Heart left ventricle (tissue), 16 donors: Measurements from ENCODE around the gene FOXP1. TPM values are rescaled to one million over a fixed set of nuclear protein-coding genes. Genes with fewer than 3 reads are reported as not detected.

Source experiments
- ATAC-seq, 4 donors: fragments of 200-7000 bp; cut with Tn5 transposase; one replicate each; pipeline ENCODE4 v1.9.1; 2020 to 2022; ENCODE audit warnings: moderate library complexity in 4 of 4, mild to moderate bottlenecking in 3 of 4, moderate number of reproducible peaks in 1 of 4
- DNase-seq, 5 donors: peaks; one replicate each; pipeline ENCODE4 v3.0.0-alpha.2; 2020
- H3K27ac ChIP-seq, 12 donors: fragments of 200-600 bp; sonication (generic) in 4 of 12; one replicate each; pipeline versions ENCODE4 v1.5.0 to v1.8.0; 2016 to 2022; ENCODE audit warnings: mild to moderate bottlenecking in 2 of 12
- H3K27me3 ChIP-seq, 9 donors: fragments of 200-600 bp; sonication (generic) in 2 of 9; one replicate each; pipeline versions ENCODE4 v1.5.1 to v1.8.0; 2016 to 2022; ENCODE audit warnings: mild to moderate bottlenecking in 3 of 9
- H3K36me3 ChIP-seq, 9 donors: fragments of 200-600 bp; sonication (generic) in 2 of 9; one replicate each; pipeline versions ENCODE4 v1.5.0 to v1.8.0; 2018 to 2022; ENCODE audit warnings: mild to moderate bottlenecking in 2 of 9
- H3K4me1 ChIP-seq, 12 donors: fragments of 200-600 bp; sonication (generic) in 4 of 12; one replicate each; pipeline versions ENCODE4 v1.5.0 to v1.8.0; 2016 to 2022; ENCODE audit warnings: mild to moderate bottlenecking in 3 of 12
- H3K4me3 ChIP-seq, 12 donors: fragments of 200-600 bp; sonication (generic) in 4 of 12; one replicate each; pipeline versions ENCODE4 v1.5.0 to v1.8.0; 2017 to 2022; ENCODE audit warnings: mild to moderate bottlenecking in 9 of 12, moderate library complexity in 4 of 12
- H3K9me3 ChIP-seq, 12 donors: fragments of 200-600 bp; sonication (generic) in 4 of 12; one replicate each; pipeline versions ENCODE4 v1.5.0 to v1.8.0; 2016 to 2022; ENCODE audit warnings: mild to moderate bottlenecking in 1 of 12
- CTCF ChIP-seq, 12 donors: fragments of 200-600 bp; sonication (generic) in 4 of 12; IDR thresholded peaks; one replicate each; pipeline versions ENCODE4 v1.5.0 to v1.8.0; 2018 to 2022; ENCODE audit warnings: antibody characterized with exemption in 12 of 12, mild to moderate bottlenecking in 5 of 12
- POLR2A ChIP-seq, 2 donors: fragments of 450-650 bp; IDR thresholded peaks; one replicate each; pipeline ENCODE4 v1.6.1; 2017; ENCODE audit warnings: antibody characterized with exemption in 2 of 2, mild to moderate bottlenecking in 2 of 2, moderate library complexity in 2 of 2
- WGBS, 4 donors: extraction: QIAGEN DNeasy Blood & Tissue Kit in 2 of 4; methylation state at CpG; one replicate each; pipeline versions ENCODE4 v1.1.5 to v1.1.7; 2013 to 2018; 5-methylcytosine and 5-hydroxymethylcytosine counted together
- intact Hi-C, 10 donors: fragments of 100-400 bp; cut with DNase I; formaldehyde crosslinking; loops; one replicate each; pipeline versions ENCODE4 v1.11.1 to v1.14.2; 2022
- polyA plus RNA-seq, 2 donors: library from polyadenylated mRNA; stranded (reverse); fragments of 200-250 nt; gene quantifications; one replicate each; pipeline ENCODE4 v1.2.3, GENCODE V29; 2013
- total RNA-seq, 9 donors: library from RNA; depleted of rRNA in 2 of 9; stranded (reverse); fragments of >200 nt in 2 of 9; fragmentation: NEBNext Ultra II Directional in 3 of 9; extraction: Animal tissue kit (Norgen Biotek cat#: 25700) in 3 of 9; gene quantifications; one replicate each; pipeline versions ENCODE4 v1.1.0 to v1.2.4, GENCODE V29; 2016 to 2023
- donor health status: ischemic (EF 13 %, LVEDD 7.1; RV severe dilation, severe dysfunction).
- donor health status: healthy with polysubstance abuse.
- donor health status: DM: no; HTN: yes; CAD: no.
- donor health status: DM: no; HTN: no; CAD: no.
- donor health status: ischemic (EF 25% LVEDD 6.9; RV normal size, moderate dysfunction).
- donor health status: ischemic (EF 25% LVEDD 5.7; RV mildly dilated, moderate dysfunction).
- donor health status: healthy.
- donor health status: DM: yes; HTN: yes; CAD: no.
- donor health status: ischemic (EF 35%, LVEDD 5.7; RV mildly dilated, moderate dysfunction).
- donor health status: nonischemic (EF 11% LVEDD 7.7; RV severe dilation, severe dysfunction).
- donor health status: DM: yes; HTN: yes; CAD: no.
- donor health status: PGD.
- donor health status: ischemic (EF 29% LVEDD 5.4; RV normal size, mild dysfunction).
- donor health status: nonischemic (EF 23%, LVEDD 6.1; RV moderate dilation, normal function).

Gene FOXP1
- total and polyA plus RNA-seq, 11 donors, result 14.9 to 67.8 (median 41.1) TPM

GRCh38 chr3:71066849-71067261, 516.7 kb downstream of the FOXP1 start:
- Histone ChIP-seq H3K4me3 (peak overlapping the region in 6 of 12 donors; percentile 72 to 87 (median 75)), H3K27ac (peak overlapping the region in 11 of 12 donors; percentile 94 to 99 (median 97)), H3K36me3 (no peaks in the 10 kb centered on the region), H3K27me3 (no peaks in the 10 kb centered on the region), H3K9me3 (no peaks in the 10 kb centered on the region), H3K4me1 (peaks cover 5 to 68% (median 45%) of the 10 kb centered on the region in 12 donors)
- TF ChIP-seq CTCF (IDR thresholded peaks at IDR 0.05) (no peak), POLR2A (IDR thresholded peaks at IDR 0.05) (no peak)
- DNase-seq (peak in 1 of 5 donors; percentile 26), ATAC-seq (peak in 2 of 4 donors; percentile 38)
- intact Hi-C loops, result loop anchor here in 9 of 10 donors (2.0 to 10.0 kb wide), 11 partner anchors 35 to 520 kb away; partner anchors contain the start of gene FOXP1 (in 2 of the 9)
- WGBS, 4 donors, result 19 to 38% (median 35%) methylated on average over 3 of the region's 3 CpGs

DNA sequence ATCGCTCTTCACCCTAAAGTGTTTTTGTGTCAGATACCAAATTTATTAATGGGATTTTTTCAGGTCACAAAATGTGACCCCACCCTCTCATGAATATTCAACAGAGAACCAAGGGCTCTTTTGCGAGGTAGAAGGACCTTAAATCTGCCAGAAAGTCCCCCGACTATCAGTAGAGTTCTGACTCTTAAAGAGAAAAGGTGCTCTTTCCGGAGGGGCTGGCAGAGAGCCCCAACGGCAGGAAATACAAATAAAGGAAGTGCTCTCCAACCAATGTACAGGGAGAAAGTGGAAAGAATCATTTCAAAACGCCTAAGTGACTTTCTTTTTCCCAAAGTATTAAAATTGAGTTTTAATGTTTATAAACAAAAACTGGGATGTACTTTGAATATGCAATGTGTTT, 517.2 kb downstream of the FOXP1 start:
- Histone ChIP-seq H3K9me3 (no peaks in the 10 kb centered on the region), H3K27me3 (no peaks in the 10 kb centered on the region), H3K4me3 (peak overlapping the region in 9 of 12 donors; percentile 72 to 87 (median 76)), H3K27ac (peak overlapping the region; percentile 20 to 99 (median 97)), H3K36me3 (no peaks in the 10 kb centered on the region), H3K4me1 (peaks cover 5 to 73% (median 48%) of the 10 kb centered on the region in 12 donors)
- TF ChIP-seq CTCF (IDR thresholded peaks at IDR 0.05) (no peak), POLR2A (IDR thresholded peaks at IDR 0.05) (no peak)
- peak in 1 of 5 donors; percentile 44 for DNase-seq
- no peak for ATAC-seq
- WGBS, 4 donors, result 20 to 27% (median 23%) methylated on average over 6 of the region's 6 CpGs
- intact Hi-C loops, result loop anchor here in 9 of 10 donors (2.0 to 10.0 kb wide), 11 partner anchors 34 to 521 kb away; partner anchors contain the start of gene FOXP1 (in 2 of the 9)

- ATAC-seq (no peak), DNase-seq (no peak)
- TF ChIP-seq POLR2A (IDR thresholded peaks at IDR 0.05), result no peak
- TF ChIP-seq CTCF (IDR thresholded peaks at IDR 0.05), result no peak
- peak overlapping the region; percentile 93 to 99 (median 97) for H3K27ac ChIP-seq
- H3K4me3 ChIP-seq, result peak overlapping the region; percentile 30 to 87 (median 75)
- whole genome bisulfite sequencing, 4 donors, result 2 to 11% (median 5%) methylated on average over 4 of the region's 4 CpGs
- no peaks in the 10 kb centered on the region for H3K9me3 ChIP-seq
- no peaks in the 10 kb centered on the region for H3K36me3 ChIP-seq
- peaks cover 5 to 74% (median 49%) of the 10 kb centered on the region in 12 donors for H3K4me1 ChIP-seq
- intact Hi-C loops, result loop anchor here in 9 of 10 donors (2.0 to 10.0 kb wide), 13 partner anchors 33 to 522 kb away; partner anchors contain the start of gene FOXP1 (in 2 of the 9)
- no peaks in the 10 kb centered on the region for H3K27me3 ChIP-seq
Measured at GRCh38 chr3:71065764-71066013, 517.8 kb downstream of the FOXP1 start.

DNA sequence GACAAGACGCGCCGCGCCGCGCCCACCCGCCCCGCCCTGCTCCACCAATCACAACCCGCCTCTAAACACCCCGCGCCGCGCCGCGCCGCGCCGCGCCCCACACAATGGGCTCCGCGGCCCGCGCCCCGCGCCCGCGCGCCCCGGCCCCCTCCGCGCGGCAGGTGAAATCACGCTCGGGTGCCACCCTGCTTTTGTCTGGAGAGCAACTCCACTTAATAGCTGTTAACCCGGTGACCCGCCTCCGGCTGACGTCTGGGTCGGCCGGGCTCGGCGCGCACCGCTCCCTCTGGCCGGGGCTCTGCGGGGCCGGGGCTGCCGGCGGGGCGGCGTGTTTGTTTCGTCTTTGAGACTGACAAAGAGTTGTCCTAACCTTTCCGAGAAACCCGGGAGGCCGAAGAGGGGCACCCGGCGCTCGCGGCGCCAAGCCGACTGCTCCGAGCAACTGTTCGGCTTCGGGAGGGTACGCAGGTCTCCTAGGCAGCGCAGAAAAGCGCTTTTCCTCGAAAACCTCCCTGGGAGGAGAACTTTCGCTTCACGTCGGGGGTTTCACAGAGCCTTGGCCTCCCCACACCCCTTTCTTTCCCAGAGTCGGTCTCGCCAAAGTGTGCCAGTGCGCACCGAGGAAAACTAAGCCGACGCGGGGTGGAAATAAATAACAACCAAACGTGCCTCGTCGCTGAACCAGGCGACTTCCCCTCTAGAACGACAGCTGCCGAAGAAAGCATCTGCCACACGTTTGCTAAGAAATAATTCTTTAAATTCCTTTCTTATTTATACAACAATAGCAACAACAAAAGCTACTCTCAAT, 518.4 kb downstream of the FOXP1 start:
- Histone ChIP-seq H3K4me1 (peaks cover 5 to 74% (median 51%) of the 10 kb centered on the region in 12 donors), H3K36me3 (no peaks in the 10 kb centered on the region), H3K27ac (peak overlapping the region; percentile 93 to 99 (median 97)), H3K4me3 (peak overlapping the region; percentile 30 to 87 (median 75)), H3K9me3 (no peaks in the 10 kb centered on the region), H3K27me3 (no peaks in the 10 kb centered on the region)
- WGBS, 4 donors, result 0 to 1% (median 0%) methylated on average over 31 to 85 of the region's 85 CpGs
- ATAC-seq (peak; percentile 22 to 68 (median 50)), DNase-seq (peak; percentile 71 to 84 (median 74))
- TF ChIP-seq POLR2A (IDR thresholded peaks at IDR 0.05) (no peak), CTCF (IDR thresholded peaks at IDR 0.05) (no peak)
- intact Hi-C loops, result loop anchor here in 9 of 10 donors (2.0 to 10.0 kb wide), 14 partner anchors 33 to 522 kb away; partner anchors contain the start of gene FOXP1 (in 5 of the 9)
